GM04504 (cell line): ENCODE measurements around the gene BZW2.

Experiments
- DNase-seq: peaks from one replicate; pipeline ENCODE4 v3.0.0-alpha.2; 2012; ENCODE audit warnings: low read depth

Gene BZW2

GRCh38 chr7:16645593-16646471 lies at the start of gene BZW2, which contains the start of gene ANKMY2:
TSS of gene BZW2 (plus strand) at chr7:16646181. CDS start at chr7:16665444, 19,263 bp downstream.
TSS of gene ANKMY2 (minus strand) at chr7:16645754. CDS start at chr7:16645573, 181 bp downstream.
- DNase-seq, result peak; percentile 93

GRCh38 chr7:16598015-16598414 lies 48.0 kb upstream of the BZW2 start:
- DNase-seq, result no peak

- DNase-seq, result no peak
These were observed 46.1 kb upstream of the BZW2 start for GRCh38 chr7:16599860-16600259.

GRCh38 chr7:16603633-16604032 lies 42.3 kb upstream of the BZW2 start:
- DNase-seq, result no peak

GRCh38 chr7:16604054-16604453 lies 41.9 kb upstream of the BZW2 start:
- no peak for DNase-seq

DNA sequence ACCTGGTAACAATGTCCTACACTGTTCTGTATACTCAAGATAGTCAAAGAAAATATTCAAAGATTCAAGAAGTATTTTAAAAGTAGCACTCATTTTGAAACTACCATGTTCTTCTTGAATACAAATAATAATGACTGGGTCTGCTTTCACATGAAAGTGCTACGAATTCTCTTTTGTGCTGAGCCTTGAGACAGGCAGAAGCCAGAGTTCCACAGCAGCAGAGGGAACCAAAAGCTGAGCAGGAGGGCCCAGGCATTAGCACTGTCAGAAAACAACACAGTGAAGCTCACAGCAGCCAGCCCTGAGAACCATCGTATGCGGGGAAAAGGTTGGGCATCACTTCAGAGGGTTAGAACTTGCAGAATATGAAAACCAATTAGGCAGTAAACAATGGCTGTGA lies 39.3 kb upstream of the BZW2 start:
- no peak for DNase-seq

DNA sequence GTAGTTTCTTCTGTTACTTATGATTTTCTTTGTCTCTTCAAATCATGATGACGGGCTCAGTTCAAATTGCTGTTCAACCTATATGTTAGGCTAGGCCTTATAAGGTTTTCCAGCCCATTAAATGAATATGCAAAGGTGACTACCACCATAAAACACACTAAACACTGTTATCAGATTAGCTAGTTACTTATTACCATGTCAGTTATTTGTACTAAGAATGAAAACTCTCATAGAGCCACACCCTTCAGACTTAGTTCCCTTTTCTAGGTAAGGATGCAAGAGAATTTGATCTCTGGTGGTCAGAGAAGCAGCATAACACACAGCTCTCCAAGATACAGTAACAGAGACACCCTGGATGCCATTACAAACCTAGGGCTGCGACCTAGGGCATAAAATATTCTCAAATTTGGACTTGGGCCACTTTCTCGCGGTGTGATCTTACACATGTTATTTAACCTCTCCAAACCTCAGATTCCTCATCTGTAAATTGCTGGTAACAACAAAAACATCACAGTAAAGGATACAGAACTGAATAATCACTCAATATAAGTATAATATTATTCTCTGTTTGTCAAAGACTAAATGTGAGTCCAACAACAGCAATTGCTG lies 36.0 kb upstream of the BZW2 start:
- DNase-seq, result no peak

- DNase-seq, result no peak
These were observed 34.3 kb upstream of the BZW2 start for GRCh38 chr7:16611711-16612110.

GRCh38 chr7:16615228-16615627 lies 30.8 kb upstream of the BZW2 start:
- DNase-seq, result no peak

DNA sequence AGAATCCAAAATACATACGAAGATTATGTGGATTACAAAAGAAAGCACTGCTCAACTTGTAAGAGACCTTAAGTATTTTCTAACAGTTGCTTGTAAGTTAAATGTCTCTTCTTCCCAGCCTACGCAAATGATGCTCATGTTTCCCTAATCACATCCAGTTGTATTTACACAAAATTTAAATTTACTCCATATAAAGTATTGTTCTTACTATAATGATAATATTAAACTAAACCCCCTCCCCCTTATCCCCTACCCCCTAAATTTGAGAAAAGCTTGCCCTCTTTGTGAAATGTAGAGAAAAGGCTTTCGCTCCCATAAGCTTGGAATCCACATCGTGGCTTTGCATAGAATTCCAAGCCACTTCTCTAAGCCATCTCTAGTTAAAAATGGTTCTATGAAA lies 29.9 kb upstream of the BZW2 start:
- DNase-seq, result no peak

DNA sequence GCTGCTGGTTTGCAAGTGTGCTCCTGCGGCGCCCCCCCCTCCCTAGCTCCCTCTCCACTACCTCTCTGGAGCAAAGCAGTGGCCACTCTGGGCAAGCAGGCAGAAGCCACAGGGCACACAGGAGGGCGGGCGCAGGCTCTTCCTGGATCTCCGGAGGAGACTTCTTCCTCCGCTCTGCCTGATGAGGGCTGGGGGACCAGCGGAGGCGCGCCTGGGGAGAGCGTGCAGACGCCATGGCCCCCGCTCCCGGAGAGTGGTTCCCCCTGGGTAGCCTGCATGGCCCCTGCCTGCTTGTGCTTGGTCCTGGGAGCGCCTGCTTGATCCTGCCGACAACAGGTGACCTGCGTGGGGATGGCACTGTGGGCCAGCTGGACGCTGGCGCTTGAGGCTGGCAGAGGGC lies 29.4 kb upstream of the BZW2 start:
- no peak for DNase-seq

- no peak for DNase-seq
These were observed 26.0 kb upstream of the BZW2 start for GRCh38 chr7:16619979-16620408.

- DNase-seq, result no peak
These were observed 19.6 kb upstream of the BZW2 start for GRCh38 chr7:16626388-16626787.

GRCh38 chr7:16627236-16627635 lies 18.7 kb upstream of the BZW2 start:
- no peak for DNase-seq

- DNase-seq, result no peak
These were observed 15.3 kb upstream of the BZW2 start for GRCh38 chr7:16630654-16631053.

- DNase-seq, result no peak
These were observed 11.7 kb upstream of the BZW2 start for GRCh38 chr7:16634271-16634738.

- no peak for DNase-seq
These were observed 9.4 kb upstream of the BZW2 start for GRCh38 chr7:16636555-16637101.

GRCh38 chr7:16637379-16637778 lies 8.6 kb upstream of the BZW2 start:
- no peak for DNase-seq

- DNase-seq, result no peak
These were observed 7.4 kb upstream of the BZW2 start for GRCh38 chr7:16638282-16639280.

GRCh38 chr7:16644157-16644556 lies 1.8 kb upstream of the BZW2 start:
- DNase-seq, result no peak
